Keratinocyte (primary cell): ENCODE measurements around the gene PRSS16. TPM values are rescaled to one million over a fixed set of nuclear protein-coding genes. Genes with fewer than 3 reads are reported as not detected.

Source experiments
- DNase-seq: peaks from one replicate; pipeline ENCODE4 v3.0.0-alpha.2; 2011; ENCODE audit warnings: low read depth, missing footprints, low spot score
- FAIRE-seq: peaks from 2 replicates; lab custom pipeline; 2011; peaks lifted over from hg19 to GRCh38; lab: Jason Lieb, UNC
- H2AFZ ChIP-seq: 2 replicates; pipeline ENCODE4 v1.6.0; 2012; ENCODE audit warnings: low read length, control low read depth, inconsistent platforms; ENCODE audit not compliant: control insufficient read depth
- H3K27ac ChIP-seq: 2 replicates; pipeline ENCODE4 v1.5.1; 2011; ENCODE audit warnings: low read length; ENCODE audit not compliant: control insufficient read depth, insufficient read depth
- H3K27me3 ChIP-seq: 3 replicates; pipeline ENCODE4 v1.6.0; 2011; ENCODE audit warnings: low read length; ENCODE audit not compliant: control insufficient read depth, insufficient read depth; ENCODE audit errors: extremely low read depth
- H3K36me3 ChIP-seq, 2 experiments: 2 replicates in 1 of 2; 3 replicates in 1 of 2; pipeline ENCODE4 v1.5.1; 2011; ENCODE audit warnings: low read length in 2 of 2, mild to moderate bottlenecking in 1 of 2; ENCODE audit not compliant: control insufficient read depth in 2 of 2, insufficient read depth in 2 of 2; ENCODE audit errors: extremely low read depth in 1 of 2
- H3K4me1 ChIP-seq: 3 replicates; pipeline ENCODE4 v1.5.1; 2011; ENCODE audit warnings: low read length; ENCODE audit not compliant: control insufficient read depth, insufficient read depth; ENCODE audit errors: extremely low read depth
- H3K4me2 ChIP-seq: 3 replicates; pipeline ENCODE4 v1.6.0; 2011; ENCODE audit warnings: low read depth, low read length; ENCODE audit not compliant: control insufficient read depth, insufficient read depth; ENCODE audit errors: extremely low read depth
- H3K4me3 ChIP-seq, 3 experiments: fragments of 200-600 bp in 1 of 3; sonication (generic) in 1 of 3; 2 replicates in 2 of 3; 3 replicates in 1 of 3; pipeline ENCODE4 v1.5.1; 2011 to 2016; ENCODE audit warnings: low read length in 3 of 3, mild to moderate bottlenecking in 3 of 3, control low read depth in 2 of 3, inconsistent platforms in 1 of 3, low read depth in 1 of 3, mixed read lengths in 1 of 3, mixed run types in 1 of 3, moderate library complexity in 1 of 3; ENCODE audit not compliant: control insufficient read depth in 2 of 3, insufficient read depth in 2 of 3; ENCODE audit errors: extremely low read depth in 1 of 3
- H3K79me2 ChIP-seq: 2 replicates; pipeline ENCODE4 v1.6.0; 2012; ENCODE audit warnings: low read length; ENCODE audit not compliant: control insufficient read depth, insufficient read depth
- H3K9ac ChIP-seq: 3 replicates; pipeline ENCODE4 v1.6.0; 2011; ENCODE audit warnings: low read length; ENCODE audit not compliant: control insufficient read depth, insufficient read depth; ENCODE audit errors: extremely low read depth
- H3K9me1 ChIP-seq: 3 replicates; pipeline ENCODE4 v1.6.0; 2011; ENCODE audit warnings: low read length; ENCODE audit not compliant: control insufficient read depth, insufficient read depth; ENCODE audit errors: extremely low read depth
- H3K9me3 ChIP-seq: 2 replicates; pipeline ENCODE4 v1.5.1; 2012; ENCODE audit warnings: low read depth, low read length; ENCODE audit not compliant: control insufficient read depth
- H4K20me1 ChIP-seq: 3 replicates; pipeline ENCODE4 v1.6.0; 2011; ENCODE audit warnings: low read length; ENCODE audit not compliant: control insufficient read depth, insufficient read depth; ENCODE audit errors: extremely low read depth
- CTCF ChIP-seq, 3 experiments: IDR thresholded peaks in 1 of 3; conservative IDR thresholded peaks in 1 of 3; optimal IDR thresholded peaks in 1 of 3; 2 replicates in 2 of 3; 3 replicates in 1 of 3; pipeline versions ENCODE3 to v1.5.1; 2011; ENCODE audit warnings: low read length in 3 of 3, mild to moderate bottlenecking in 3 of 3, moderate library complexity in 2 of 3, control low read depth in 1 of 3, inconsistent platforms in 1 of 3; ENCODE audit not compliant: insufficient read depth in 2 of 3; ENCODE audit errors: extremely low read depth in 1 of 3
- EZH2 ChIP-seq: IDR thresholded peaks from one replicate; pipeline ENCODE4 v1.6.1; 2012; ENCODE audit warnings: inconsistent platforms, mild to moderate bottlenecking, low read length, moderate library complexity
- dilution Hi-C: fragments of 300-500 bp; cut with MboI; formaldehyde crosslinking; loops from one replicate; pipeline ENCODE4 v1.7.0; 2020; ENCODE audit warnings: low sequenced_read_pairs; ENCODE audit not compliant: extremely low pct_ligation_motif_present
- polyA plus RNA-seq, 5 experiments: library from polyadenylated mRNA; depleted of rRNA in 3 of 5; stranded (reverse) in 3 of 5; stranded (forward) in 1 of 5; unstranded in 1 of 5; fragments of >200 nt; gene quantifications; 1 replicate in 1 of 5; 2 replicates in 3 of 5; 3 replicates in 1 of 5; pipeline versions ENCODE4 v1.2.1 to v1.2.3, GENCODE V29; 2011 to 2012; ENCODE audit warnings: missing spikeins in 2 of 5, low read depth in 1 of 5, low replicate concordance in 1 of 5

Gene PRSS16
- polyA plus RNA-seq, 1 donor (not counting 4 experiments of a cell fraction or from before 2014, with no cell fraction given) = 8.9 TPM

DNA sequence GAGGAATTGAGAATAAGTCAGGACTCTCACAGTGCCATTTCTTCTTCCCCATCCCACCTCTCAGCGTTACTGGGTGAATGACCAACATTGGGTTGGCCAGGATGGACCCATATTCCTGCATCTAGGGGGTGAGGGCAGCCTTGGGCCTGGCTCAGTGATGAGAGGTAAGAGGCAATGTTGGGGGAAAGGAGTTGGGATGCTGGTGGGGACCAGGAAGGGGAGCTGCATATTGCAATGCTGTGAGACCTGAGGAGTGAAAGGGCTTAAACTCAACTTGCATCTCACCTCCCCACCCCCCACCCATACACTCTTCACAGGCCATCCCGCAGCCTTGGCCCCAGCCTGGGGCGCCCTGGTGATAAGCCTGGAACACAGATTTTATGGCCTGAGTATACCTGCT is 1.3 kb downstream of the PRSS16 start:
- no peak for FAIRE-seq
- Histone ChIP-seq H4K20me1 (no peaks in the 10 kb centered on the region), H2AFZ (no peak overlapping the region), H3K27ac (no peak overlapping the region), H3K9me1 (no peaks in the 10 kb centered on the region), H3K9me3 (no peaks in the 10 kb centered on the region), H3K4me2 (no peak overlapping the region), H3K79me2 (no peaks in the 10 kb centered on the region), H3K4me3 (no peak overlapping the region), H3K4me1 (peaks cover 5% of the 10 kb centered on the region), H3K36me3 (no peaks in the 10 kb centered on the region), H3K27me3 (peaks cover 3% of the 10 kb centered on the region), H3K9ac (no peak overlapping the region)
- dilution Hi-C loops = no loop called here
- DNase-seq = no peak
- no peak for TF ChIP-seq EZH2
- TF ChIP-seq CTCF (optimal IDR thresholded peaks at IDR 0.05 in 1 of 3, IDR thresholded peaks at IDR 0.05 in 1 of 3, conservative IDR thresholded peaks at IDR 0.05 in 1 of 3; ENCODE audit: extremely low read depth in 1 of 3, insufficient read depth in 2 of 3, low read length in 3 of 3) = no peak

DNA sequence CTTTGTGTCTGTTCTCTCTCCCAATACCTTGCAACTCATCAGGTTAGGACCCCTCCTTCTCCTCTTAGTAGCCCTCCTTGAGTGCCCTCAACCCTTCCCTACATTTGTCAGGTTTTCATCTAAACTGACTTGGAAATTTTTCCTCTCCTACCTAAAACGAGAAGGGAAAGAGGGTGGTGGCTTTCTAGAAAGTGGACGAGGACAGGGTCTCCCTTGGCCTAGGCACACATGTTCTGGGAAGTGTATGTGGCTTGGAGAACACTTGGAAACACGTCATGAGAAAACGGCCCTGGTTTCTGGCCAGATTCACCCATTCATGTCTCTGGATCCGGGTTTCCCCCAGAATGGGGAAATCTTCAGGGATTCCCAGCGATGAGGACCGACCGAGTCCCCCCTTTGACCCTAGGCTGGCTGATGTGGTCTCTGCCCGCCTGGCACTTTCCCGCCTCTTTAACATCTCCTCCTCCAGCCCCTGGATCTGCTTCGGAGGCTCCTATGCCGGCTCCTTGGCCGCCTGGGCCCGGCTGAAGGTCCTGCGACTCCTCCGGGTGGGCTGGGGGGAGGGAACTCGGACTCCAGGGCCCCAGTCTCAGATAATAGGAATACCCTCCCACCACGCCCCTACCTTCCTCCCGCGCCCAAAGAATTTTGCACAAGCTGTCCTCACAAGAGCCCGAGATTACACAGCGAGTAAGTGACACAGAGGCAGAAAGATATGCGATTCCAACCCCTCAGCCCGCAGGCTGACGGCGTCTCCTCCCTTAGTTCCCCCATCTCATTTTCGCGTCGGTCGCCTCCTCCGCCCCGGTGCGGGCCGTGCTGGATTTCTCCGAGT is 3.0 kb downstream of the PRSS16 start:
- no peaks in the 10 kb centered on the region for H3K36me3 ChIP-seq
- H3K4me3 ChIP-seq = peak overlapping the region; percentile 74 to 77 (median 75)
- H3K27me3 ChIP-seq = peaks cover 3% of the 10 kb centered on the region
- peaks cover 5% of the 10 kb centered on the region for H3K4me1 ChIP-seq
- DNase-seq = no peak
- H3K9ac ChIP-seq = peak overlapping the region; percentile 77
- dilution Hi-C loops = no loop called here
- no peak overlapping the region for H3K27ac ChIP-seq
- H3K9me3 ChIP-seq = no peaks in the 10 kb centered on the region
- no peak for TF ChIP-seq CTCF (optimal IDR thresholded peaks at IDR 0.05 in 1 of 3, IDR thresholded peaks at IDR 0.05 in 1 of 3, conservative IDR thresholded peaks at IDR 0.05 in 1 of 3; ENCODE audit: extremely low read depth in 1 of 3, insufficient read depth in 2 of 3, low read length in 3 of 3)
- TF ChIP-seq EZH2 = no peak
- peak overlapping the region; percentile 68 for H3K4me2 ChIP-seq
- peak overlapping the region; percentile 86 for H2AFZ ChIP-seq
- no peaks in the 10 kb centered on the region for H3K79me2 ChIP-seq
- FAIRE-seq = no peak
- no peaks in the 10 kb centered on the region for H3K9me1 ChIP-seq
- H4K20me1 ChIP-seq = no peaks in the 10 kb centered on the region
